SKM-1 (cell line): ENCODE results near the gene ATE1.
"Not testable (repeated sequence)": the region's sequence is repeated elsewhere in the genome, so short reads cannot be mapped to it uniquely, and the experiment has no call there.

Source experiments
- DNase-seq: peaks from one replicate; lab custom pipeline; 2025; ENCODE audit not compliant: unreplicated experiment; lab: John Stamatoyannopoulos, UW

The ATE1 gene

GRCh38 chr10:121927841-121928527, at the start of gene ATE1:
Gene ATE1 (minus strand): TSS chr10:121928031. CDS start chr10:121927949, 82 bp downstream.
- peak; percentile 64 for DNase-seq

DNA sequence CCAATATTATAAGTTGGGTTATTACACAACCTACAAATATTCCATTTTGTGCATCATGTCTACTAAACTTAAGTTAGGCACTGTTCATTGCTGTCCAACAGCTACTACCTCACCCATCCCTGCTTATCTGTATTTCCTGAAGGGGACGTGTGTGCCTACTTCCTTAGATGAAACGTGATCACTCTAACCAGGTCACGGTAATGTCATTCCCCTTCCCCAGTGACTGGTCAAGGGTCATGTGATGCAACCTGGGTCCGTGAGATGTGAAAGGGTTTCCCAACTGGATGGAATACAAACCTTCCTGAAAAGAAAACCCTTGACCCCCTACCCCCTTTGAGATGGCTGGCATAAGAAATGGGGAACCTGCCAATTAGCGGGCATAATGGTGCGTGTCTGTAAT, 48.8 kb upstream of the ATE1 start:
- DNase-seq, result no peak

DNA sequence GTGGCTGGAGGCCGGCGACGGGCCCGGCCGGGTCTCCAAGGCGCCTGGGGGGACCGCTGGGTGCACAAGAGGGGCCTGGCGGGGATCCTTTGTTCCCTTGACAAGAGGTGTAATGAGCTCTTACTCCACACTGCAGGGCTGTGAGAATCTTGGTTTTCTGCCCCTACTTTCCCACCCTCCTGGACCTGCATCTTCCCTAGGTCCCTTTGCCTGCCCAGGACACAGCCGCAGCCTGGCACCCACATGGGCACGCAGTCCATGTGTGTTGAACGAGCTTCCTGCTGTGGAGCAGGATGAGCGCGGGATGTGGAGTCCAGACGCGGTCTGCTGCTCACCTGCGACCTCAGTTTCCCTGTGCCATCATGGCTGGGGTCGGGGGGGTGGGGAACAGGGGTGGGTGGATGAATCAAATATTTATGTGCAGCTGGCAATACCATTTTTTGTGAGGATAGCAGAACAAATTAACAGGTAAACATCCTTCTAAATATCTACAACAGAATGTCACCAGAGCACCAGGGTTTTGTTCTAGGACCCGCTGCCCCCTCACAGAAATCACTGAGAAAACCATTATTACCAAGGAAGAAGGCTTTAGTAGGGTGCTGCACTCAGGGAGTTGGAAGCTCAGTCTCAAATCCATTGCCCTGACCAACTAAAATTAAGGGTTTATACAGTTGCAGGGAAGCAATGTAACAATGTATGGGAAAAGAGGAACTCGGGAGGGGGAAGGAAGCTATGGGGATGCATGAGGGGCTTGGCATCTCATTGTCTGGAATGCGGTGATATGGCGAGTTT, 47.7 kb upstream of the ATE1 start:
- no peak for DNase-seq

- DNase-seq, result no peak
These were observed 46.9 kb upstream of the ATE1 start, which contains the start of gene NSMCE4A for GRCh38 chr10:121974535-121975294. Gene NSMCE4A (minus strand): TSS chr10:121975217. CDS start chr10:121975165, 52 bp downstream.

GRCh38 chr10:121974019-121974534, 46.2 kb upstream of the ATE1 start:
- DNase-seq, result no peak

GRCh38 chr10:121969086-121969485, 41.3 kb upstream of the ATE1 start:
- not testable (repeated sequence) for DNase-seq

DNA sequence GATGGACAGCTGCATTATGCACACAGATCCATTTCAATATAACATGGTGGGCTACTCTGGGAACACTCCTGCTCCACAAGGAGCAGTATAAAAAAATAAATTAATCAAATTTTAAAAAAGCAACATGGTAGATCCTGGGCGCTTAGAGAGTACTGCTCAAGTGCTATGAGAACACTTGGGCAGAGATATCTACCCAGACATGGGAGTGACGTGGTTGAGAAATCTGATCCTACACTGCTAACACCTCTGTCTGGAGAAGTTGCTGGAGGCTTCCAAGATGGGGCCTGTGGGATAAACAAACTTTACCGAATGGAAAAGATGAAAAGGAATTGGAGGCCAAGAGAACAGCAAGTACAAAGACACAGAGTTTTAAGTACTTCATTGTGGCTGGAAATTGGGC, 38.2 kb upstream of the ATE1 start:
- DNase-seq, result no peak

- no peak for DNase-seq
These were observed 33.6 kb upstream of the ATE1 start for GRCh38 chr10:121961456-121961855.

- no peak for DNase-seq
These were observed 31.8 kb upstream of the ATE1 start for GRCh38 chr10:121959671-121960070.

DNA sequence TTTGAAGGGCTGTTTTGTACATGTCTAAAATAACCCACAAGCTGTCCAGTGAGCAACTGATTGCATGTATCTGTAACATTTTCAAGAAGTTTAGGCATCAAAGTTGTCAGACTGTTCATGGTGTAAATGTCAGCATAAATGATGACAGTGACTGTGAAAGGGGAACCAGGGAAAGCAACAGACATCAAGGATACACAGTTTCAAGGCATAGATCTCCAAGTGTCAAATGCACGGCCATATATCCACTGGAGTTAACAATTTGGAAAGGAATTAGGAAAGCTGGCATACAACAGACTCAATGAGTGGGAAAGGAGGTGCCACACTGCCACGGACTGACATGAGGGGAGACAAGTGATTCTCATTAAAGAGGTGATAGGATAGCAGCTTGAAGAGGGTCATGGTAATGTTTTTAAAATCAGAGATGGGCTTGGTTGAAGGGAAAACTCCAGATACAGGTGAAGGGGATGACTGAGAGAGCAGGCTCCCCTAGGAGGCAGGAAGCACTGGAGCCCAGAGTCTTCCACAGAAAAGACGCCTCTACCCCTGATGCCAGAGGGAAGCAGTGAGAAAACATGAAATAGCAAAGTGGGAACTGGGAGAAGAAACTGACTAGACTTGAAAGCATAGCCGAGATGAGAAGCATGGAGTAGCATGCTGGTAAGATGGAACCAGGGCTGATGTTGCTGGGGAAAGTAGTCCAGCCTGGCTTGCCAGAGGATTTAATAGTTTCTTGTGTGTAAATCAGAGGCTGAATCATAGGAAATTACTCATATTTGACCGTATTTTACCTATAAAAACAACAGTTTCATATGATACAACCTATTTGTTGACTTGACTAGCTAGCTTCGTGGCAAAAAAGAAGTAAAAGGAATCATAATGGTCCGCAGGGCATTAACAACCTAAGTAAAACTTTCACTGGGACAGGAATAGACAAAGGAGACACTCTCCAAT, 28.6 kb upstream of the ATE1 start:
- DNase-seq, result no peak

GRCh38 chr10:121952226-121952625, 24.4 kb upstream of the ATE1 start:
- DNase-seq, result no peak

GRCh38 chr10:121949451-121949850, 21.6 kb upstream of the ATE1 start:
- no peak for DNase-seq

DNA sequence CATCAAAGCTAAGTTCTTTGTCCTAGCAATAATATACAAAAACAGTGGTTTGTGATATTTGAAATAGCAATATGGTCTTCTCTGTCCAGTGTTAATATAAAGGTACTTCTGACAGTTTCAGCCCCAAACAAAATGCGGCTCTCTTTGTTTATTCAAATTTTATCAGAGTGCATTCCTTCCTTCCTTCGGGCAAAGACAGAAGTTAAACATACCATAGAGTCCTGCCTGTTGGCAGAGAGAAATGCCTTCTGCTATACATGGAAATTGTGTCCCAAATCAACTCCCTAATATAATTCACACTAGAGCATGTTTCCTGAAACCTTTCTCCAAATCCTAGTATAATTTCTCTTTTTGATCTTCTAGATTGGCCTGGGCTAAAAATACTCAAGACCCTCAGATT, 21.2 kb upstream of the ATE1 start:
- no peak for DNase-seq

DNA sequence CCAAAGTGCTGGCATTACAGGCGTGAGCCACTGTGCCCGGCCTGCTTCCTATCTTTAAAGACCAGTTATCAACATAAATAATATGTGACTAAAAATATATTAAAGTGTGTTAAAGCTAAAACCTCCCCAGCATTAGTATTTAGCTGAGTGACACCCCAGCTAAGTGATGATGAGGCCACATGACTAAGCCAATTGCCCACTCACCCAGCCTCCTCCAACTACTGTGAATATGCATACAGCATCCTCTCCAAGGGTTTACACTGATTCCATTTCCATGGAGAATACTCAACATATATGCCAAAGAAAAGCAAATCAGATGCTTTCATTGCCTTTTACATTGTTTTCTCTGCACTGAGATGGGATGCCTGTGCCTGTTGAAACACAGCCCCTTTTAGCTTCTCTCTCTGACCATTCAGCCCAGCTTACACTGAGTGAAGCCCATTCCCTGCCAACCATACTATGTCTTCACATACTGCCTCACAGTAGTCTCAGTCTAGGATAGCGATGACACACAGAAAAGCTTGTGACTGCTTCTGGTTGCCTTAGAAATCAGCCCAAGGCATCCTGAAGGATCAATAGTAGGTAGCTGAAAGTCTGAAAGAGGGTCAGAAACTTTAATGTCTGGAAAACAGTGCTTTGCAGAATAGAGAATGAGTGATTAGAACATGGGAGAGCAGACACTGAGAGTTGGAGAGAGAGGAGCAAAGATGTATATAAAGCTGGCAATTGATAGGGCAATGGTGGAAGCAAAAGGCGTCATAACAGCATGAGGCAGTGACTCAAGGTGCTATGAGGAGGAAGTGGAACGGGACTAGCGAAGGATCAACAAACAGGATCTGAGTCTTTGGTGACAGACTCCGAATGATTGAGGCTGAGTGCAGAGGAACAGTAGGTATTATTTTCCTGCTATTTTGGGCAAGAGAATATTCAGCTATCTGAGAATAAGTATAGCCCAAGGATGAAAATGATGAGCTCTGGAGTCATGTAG, 19.8 kb upstream of the ATE1 start:
- no peak for DNase-seq

GRCh38 chr10:121942749-121943416, 15.1 kb upstream of the ATE1 start:
- peak; percentile 70 for DNase-seq

DNA sequence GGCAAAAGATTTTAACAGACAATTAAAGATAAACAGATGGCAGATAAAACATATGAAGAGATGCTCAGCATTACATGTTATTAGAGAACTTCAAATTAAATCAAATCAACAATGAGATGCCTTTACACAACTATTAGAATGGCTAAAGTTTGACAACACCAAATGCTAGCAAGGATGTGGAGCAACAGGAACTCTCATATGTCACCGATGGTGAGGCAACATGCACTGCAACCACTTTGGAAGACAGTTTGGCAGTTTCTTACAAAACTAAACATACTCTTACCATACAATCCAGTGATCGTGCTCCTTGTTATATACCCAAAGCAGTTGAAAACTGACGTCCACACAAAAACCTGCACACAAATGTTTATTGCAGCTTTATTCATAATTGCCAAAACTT, 13.7 kb upstream of the ATE1 start:
- no peak for DNase-seq

GRCh38 chr10:121936295-121936694, 8.5 kb upstream of the ATE1 start:
- no peak for DNase-seq

DNA sequence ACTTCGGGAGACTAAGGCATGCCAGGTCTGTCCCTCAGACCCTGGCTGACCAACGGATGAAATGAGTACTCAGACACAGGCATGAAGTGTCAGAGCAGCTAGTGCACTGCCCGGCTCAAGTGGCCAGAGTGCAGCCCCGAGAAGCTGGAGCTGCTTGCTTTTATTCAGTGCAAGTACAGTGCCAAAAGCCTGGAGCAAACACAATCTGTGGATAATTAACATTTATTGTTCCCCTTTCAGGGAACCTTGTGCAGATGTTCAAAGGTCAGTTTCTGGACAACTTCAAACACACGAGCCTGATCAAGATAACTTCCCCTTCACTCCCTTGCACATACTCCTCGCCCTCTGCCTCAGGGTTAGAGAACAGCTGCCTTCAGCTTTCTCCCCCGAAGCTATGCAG, 7.9 kb upstream of the ATE1 start:
- DNase-seq, result peak; percentile 66
